Epidermal melanocyte (primary cell): ENCODE data around the gene DCAF5.
"Not testable (repeated sequence)": the region's sequence is repeated elsewhere in the genome, so short reads cannot be mapped to it uniquely, and the experiment has no call there.

ENCODE experiments used
- DNase-seq: peaks from one replicate; pipeline ENCODE4 v3.0.0; 2011; ENCODE audit warnings: low spot score; ENCODE audit not compliant: insufficient read length

DCAF5 gene

DNA sequence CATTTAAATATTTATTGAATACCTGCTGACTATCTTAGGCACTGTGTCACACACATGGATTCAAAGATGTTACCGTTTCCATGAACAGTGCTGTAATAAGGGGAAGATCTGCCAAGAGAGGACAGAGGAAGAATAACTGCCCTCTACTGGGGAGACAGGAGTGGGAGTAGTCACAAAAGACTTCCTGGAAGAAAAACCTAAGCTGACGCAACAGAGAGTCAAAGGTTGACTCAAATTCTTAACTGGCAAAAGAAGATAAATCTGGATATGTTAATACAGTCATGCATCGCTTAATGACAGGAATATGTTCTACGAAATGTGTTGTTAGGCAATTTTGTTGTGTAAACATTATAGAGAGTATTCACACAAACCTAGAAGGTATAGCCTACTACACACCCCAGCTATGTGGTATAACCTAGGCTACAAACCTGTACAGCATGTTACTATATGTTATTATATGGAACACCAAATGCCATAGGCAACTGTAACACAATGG is 51.5 kb downstream of the DCAF5 start:
- DNase-seq = no peak

GRCh38 chr14:69097974-69098373 is 54.9 kb downstream of the DCAF5 start:
- no peak for DNase-seq

DNA sequence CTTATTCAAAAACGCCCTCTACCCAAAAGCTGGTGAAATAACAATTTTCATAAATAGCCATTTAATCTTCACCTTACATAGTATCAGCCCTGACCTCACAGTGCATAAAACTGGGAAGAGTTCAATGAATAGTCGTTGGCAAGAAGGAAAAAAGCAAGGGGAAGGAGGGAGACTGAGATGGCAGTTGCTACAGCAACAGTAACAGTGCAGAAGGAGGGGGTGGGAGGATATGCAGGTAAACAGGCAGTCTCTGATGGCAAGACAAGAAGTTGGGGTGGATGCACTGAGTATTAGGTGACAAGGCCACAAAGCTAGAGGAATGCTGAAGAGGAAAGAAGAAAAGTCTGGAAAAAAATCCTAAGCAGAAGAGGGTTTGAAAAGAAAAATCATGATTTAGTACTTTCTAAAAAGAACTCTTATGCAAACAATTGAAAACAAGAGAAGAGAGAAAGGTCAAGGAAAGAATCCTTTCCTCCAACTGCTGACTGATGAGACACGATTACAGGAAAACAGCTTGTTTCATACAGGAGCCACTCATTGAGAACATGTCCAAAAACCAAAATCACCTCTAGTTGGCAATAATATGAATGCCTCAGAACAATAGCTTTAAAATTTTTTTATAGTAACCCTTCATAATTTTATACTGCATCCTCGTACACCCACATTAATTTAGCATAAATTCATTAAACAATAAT is 56.0 kb downstream of the DCAF5 start:
- DNase-seq = no peak

DNA sequence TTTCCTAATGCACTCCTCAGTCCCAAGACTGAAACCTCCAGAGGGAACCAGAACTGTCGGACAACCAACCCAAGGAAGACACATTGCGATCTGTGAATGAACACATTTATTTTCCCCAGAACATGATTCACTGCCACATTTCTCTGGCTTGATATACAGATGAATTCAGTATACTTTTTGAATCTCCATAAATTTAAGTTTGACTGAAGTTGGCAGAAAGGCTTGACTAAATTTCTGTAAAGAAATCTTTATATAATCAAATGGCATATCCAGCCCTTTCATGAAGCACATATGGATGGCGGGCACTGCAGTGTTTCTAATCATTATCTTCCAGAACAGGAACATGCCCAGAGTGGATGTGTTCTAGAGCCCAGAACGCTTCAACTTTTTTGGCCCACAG is 56.7 kb downstream of the DCAF5 start:
- no peak for DNase-seq

GRCh38 chr14:69094481-69094880 is 58.4 kb downstream of the DCAF5 start:
- DNase-seq = no peak

DNA sequence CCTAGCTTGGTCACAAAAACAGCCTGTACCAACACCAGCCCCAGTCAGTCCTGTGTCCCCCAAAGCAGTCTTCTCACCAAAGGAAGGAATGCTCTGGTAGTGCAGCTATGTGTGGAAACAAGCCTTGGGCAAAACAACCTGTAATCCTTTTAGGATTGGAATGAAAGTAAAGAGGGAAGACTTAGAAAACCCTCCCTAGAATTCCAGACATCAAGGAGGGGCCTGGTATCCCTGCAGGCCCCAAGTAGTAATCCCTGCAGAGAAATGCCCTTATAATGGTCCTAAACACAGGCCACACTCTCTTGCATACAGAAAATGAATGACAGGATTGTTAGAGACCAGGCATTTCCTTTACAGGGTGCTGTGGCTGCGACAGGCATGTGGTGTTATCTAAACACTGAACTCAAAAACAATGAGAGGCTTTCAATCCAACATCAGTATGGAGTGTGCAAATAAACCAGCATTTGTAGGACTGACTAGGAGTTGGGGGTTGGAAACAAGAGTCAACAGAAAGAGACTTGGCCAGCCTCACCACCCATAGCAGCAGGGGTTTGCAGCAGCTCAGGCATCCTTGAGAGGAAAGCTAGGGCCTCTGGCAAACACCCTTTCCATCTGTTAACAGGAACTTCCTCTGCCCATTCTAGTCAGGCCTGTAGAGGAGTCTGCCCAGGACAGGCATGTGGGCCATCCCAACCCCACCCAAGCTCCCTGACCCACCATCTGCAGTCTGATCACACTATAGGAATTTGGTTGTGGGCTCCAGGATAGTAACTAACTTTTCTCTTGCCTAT is 59.1 kb downstream of the DCAF5 start:
- DNase-seq = peak; percentile 61

- no peak for DNase-seq
These were observed 60.0 kb downstream of the DCAF5 start for GRCh38 chr14:69092840-69093422.

GRCh38 chr14:69091695-69092094 is 61.2 kb downstream of the DCAF5 start:
- DNase-seq = no peak

DNA sequence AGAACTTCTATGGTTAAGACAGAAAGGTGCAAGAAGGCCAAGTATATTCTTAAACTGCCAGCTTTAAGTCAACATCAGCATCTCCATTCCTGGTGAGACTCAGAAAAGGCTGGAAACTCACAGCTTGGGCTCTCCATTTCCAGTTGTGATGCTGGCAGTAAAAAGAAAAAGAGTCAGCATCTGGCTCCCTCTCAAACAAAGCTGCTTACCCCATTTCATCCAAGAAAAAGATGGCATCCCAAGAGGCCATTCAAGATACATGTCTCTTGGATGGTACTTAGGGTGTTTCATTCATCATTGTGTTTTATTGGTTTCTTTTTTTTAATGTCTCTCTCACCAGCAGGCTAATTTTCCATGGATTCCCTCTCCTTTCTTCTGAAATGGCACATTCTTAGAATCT is 61.9 kb downstream of the DCAF5 start:
- DNase-seq = no peak

- no peak for DNase-seq
These were observed 62.6 kb downstream of the DCAF5 start for GRCh38 chr14:69090187-69090789.

GRCh38 chr14:69089046-69089445 is 63.9 kb downstream of the DCAF5 start:
- no peak for DNase-seq

DNA sequence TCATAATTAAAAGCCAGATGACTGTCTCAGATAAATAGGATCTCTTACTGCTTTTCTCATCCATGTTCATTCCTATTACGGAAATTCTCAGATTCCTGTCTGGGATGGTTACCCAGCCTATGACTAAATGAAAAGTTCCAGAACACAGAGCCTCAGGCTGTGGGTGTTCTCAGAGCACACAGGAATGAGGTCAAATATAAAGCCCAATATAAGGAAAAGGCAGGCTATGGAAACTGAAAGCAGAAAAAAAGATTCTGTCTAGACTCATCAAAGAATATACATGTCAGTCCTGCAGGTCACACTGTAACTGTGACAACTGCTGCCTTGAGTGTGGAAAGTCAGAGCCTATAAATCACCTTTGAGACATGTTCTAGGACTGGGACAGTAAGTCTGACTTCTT is 64.3 kb downstream of the DCAF5 start:
- DNase-seq = no peak

DNA sequence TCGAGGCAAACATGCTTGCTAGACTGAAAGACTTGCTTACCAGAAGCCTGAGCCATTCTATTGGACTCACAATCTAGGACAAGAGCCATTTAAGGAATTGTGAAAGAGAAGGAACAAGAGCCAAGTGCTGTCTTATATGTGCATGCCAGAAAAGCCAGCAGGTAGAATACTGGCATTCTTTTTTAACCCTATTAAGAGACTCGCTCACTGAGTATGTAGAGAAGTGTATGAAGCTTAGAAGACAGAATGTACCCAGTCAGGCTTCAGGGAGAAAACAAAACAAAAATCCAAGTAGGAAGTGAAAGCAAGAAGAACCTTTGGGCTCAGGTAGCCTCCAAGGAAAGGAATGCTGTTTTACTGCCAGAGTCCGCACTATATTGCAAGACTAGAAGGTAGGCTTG is 65.9 kb downstream of the DCAF5 start:
- no peak for DNase-seq

- DNase-seq = no peak
These were observed 66.4 kb downstream of the DCAF5 start for GRCh38 chr14:69086537-69086936.

- no peak for DNase-seq
These were observed 68.9 kb downstream of the DCAF5 start for GRCh38 chr14:69084023-69084422.

DNA sequence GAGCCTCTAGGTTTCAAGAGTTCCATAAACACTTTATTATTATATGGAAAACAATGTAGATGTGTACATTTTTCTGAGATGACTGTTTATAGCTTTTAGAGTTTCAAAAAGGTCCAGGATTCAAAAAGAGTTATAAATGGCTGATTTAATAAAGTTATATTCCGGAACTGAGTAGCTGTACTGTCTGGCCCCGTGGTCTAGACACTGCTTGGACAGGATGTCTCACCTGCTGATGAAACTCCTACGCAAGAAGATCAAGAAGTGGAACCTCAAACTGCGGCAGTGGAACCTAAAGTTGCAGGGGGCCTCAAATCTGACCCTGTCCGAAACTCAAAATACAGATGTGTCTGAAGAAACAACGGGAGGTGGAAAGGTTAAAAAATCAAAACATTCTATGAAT is 69.7 kb downstream of the DCAF5 start:
- no peak for DNase-seq

DNA sequence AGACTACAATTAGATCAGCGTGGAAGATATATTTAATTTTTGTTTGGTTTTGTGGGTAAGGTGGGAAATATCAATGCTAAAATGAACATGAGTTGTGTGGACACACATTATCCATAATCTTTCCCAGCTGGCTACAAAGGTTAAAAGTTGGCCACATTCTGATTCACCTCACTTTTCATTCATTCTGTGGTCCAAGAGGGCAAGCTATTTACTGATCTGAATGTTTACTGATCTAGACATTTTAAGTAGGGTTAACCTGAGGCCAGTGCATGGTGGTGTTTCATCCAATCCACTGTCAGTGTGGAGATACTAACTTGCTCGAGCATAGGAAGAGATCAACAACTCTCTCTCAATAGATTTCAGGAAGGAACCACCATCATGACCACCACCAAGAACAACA is 71.6 kb downstream of the DCAF5 start:
- DNase-seq = no peak

GRCh38 chr14:69079747-69080146 is 73.2 kb downstream of the DCAF5 start:
- DNase-seq = no peak

DNA sequence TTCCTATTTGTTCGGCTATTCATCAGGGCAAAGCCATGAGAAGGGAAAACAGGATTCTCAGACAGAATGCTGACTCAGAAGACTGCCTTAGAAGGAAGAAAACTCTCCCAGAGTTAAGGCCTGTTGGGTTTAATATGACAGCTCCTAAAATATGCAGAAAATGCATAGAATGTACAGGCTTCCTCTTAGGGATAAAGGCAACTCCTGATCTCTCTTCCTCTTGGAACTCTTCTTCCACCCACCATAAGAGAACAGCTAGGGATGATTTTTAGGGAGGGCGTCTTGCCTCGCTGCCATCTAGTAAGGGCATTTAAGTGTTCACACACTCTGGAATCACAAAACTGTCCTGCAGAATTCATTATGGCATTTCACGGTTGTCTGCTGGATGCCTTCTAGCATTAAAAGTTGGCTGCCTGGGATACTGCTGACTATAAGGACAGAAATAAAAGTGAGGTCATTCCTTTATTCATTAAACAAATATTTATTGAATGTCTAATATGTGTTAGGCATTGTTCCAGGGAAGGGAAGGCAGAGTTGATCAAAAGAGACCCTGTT is 73.7 kb downstream of the DCAF5 start:
- DNase-seq = no peak

- DNase-seq = no peak
These were observed 75.1 kb downstream of the DCAF5 start for GRCh38 chr14:69077841-69078240.

GRCh38 chr14:69077185-69077584 is 75.7 kb downstream of the DCAF5 start:
- DNase-seq = not testable (repeated sequence)

DNA sequence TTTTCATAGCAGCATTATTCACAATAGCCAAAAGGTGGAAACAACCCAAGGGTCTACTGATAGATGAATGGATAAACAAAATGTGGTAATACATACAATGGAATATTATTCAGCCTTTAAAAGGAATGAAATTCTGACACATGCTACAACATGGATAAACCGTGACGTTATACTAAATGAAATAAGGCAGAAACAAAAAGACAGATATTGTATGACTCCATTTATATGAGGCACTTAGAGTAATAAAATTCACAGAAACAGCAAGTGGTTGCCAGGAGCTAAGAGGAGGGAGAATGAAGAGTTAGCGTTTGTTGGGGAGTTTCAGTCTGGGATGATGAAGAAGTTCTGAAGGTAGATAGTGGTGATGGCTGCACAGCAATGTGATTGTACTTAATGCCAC is 76.6 kb downstream of the DCAF5 start:
- no peak for DNase-seq
